HG03354 (cell line): ENCODE data around the gene MKKS.

Source experiments
- ATAC-seq: cut with Tn5 transposase; IDR thresholded peaks from one replicate; pipeline ENCODE4 v1.9.1; 2021; ENCODE audit warnings: mild to moderate bottlenecking; ENCODE audit not compliant: unreplicated experiment, poor library complexity, severe bottlenecking

Gene MKKS

DNA sequence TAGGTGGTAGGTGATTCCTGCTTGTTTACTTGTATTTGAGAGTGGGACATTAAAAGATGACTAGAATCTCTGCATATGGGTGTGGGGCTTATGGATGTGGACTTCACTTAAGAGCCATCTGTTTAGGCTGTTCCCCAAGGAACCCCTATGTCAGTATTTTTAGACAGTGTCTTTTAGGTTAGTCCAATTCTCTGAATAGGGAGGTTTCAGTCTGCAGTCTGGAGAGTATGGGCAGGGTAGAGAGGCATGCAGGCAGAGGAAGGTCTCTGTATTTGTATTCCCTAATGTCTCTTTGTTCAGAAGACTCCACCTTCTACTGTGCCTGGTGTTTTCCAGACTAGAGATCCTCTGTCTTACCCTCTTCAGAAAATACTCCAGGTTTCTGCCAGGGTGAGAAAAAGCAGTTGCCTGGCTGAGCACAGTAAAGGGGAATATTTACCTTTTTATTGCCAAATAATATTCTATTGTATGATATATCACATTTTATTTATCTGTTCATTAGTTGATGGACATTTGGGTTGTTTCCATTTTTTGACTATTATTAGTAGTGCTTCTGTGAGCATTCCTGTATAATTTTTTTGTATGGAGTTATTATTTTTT is 20.2 kb upstream of the MKKS start:
- ATAC-seq = peak; percentile 43

GRCh38 chr20:10453241-10453640 is 19.2 kb upstream of the MKKS start:
- ATAC-seq = peak; percentile 93

DNA sequence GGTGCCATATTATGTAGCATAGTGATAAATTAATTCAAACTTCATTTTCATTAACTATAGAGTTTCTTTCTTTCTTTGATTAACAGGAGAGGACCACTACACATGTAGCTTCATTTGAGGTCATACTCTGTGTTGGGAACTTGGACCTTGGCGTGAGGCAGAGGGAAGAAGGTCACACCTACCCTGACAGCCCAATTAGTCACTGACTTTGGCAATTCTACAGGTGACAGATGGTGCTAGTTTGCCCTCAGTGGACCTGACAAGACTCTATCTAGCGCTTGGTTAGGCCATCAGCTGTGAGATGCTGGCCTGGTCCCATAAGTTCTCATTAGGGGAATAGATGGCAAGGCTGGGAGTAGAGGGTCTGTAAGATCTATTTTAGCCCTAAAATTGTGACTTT is 15.2 kb upstream of the MKKS start:
- ATAC-seq = no peak

- ATAC-seq = no peak
These were observed 14.5 kb upstream of the MKKS start for GRCh38 chr20:10448270-10449156.

DNA sequence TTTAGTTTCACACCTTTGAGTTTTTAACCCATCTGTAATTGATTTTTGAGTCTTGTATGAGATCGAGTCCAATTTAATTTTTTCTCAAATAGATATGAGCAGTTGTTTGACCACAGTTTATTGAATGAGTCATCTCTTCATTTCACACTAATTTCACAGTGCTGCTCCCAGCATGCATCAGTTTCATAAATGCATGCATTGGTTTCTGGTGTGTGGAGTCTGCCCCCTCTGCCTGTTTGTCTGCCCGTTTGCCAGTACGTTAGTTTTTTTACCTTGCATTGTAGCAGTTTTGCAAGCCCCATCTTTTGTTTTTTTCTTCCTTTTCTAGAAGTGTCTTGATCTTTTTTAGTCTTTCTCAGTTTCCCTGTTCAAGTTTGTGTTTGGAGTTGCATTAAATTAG is 13.0 kb upstream of the MKKS start:
- ATAC-seq = peak; percentile 99

- no peak for ATAC-seq
These were observed 11.7 kb upstream of the MKKS start for GRCh38 chr20:10445758-10446157.

- no peak for ATAC-seq
These were observed 9.9 kb upstream of the MKKS start for GRCh38 chr20:10443936-10444335.

DNA sequence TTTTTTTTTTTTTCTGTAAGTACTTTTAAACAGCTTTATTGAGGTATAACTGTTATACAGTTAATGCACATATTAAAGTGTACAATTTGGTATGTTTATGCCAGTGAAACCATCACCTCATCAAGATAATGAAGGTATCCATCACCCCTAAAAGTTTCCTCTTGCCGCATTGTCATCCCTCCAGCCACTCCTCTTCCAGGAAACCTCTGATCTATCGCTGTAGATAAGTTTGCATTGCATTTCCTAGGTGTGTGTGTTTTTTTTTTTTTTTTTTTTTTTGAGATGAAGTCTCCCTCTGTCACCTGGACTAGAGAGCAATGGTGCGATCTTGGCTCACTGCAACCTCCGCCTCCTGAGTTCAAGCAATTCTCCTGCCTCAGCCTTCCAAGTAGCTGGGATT is 4.2 kb upstream of the MKKS start:
- ATAC-seq = no peak

DNA sequence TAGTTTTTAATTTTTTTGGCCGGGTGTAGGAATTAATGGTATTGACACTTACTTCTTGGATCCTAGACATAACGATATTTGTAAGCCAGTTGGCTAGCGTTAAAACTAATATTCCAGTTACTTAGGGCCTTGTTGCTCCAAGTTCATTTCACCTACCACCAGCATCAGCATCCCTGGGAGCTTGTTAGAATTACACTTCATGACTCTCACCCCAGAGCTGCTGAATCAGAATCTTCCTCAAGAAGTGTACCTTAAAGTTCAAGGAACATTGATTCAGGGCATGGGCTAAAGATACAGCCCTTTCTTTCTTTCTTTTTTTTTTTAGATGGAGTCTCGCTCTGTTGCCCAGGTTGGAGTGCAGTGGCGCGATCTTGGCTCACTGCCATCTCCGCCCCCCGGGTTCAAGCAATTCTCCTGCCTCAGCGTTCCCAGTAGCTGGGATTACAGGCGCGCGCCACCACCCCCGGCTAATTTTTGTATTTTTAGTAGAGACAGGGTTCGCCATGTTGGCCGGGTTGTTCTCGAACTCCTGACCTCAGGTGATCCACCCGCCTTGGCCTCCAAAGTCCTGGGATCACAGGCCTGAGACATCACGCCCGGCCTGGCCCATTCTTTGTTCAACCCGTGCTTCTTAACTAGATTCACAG is 2.2 kb upstream of the MKKS start:
- ATAC-seq = no peak

DNA sequence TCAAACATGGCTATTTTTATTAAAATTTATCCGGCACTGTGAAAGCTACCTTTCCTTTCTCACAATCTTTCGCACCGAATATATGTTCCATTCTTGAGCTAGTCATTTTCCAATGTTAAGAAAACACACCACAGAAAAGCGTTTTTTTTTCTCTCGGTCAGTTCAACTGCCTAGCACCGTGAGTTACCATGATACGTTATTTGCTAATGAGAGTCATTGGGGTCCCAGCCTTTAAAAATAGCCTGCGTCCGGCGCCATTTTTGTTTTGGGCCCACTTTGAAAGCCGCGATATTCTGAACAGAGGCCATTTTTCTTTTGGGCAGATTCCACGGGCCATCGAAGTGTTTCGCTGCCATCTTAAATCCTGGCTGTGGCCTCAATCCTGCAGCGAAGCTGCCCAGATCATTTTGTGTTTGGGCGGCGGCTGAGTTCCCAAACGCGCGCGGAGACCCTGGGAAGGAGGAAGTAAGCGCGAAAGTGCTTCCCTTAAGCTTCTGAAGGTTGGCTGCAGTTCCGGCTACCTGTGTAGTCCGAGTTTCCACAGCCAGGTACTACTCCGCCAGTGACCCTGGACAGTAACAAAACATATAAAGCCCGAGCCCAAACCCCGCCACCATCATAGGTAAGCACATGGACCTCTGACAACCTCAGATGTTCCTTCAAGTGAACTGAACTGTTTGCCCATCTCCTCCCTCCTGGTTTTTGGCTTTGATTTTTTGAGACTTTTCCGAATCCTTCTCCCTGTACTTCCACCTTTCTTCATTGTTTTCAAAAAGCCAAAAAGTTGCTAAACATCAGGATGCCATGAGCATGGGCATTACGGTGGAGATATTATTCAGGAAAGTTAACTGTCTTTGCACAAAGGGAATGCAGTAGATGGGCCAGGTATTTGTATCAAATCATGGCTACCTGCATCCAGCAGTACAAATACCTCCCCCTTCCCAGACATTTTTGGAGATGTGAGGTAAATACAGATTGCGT is 1.1 kb upstream of the MKKS start, which contains the start of gene SLX4IP:
TSS of gene SLX4IP (plus strand) at position 474 of the 981 bp plus-strand sequence. CDS start 22,900 bp downstream, outside the sequence.
- peak; percentile 65 for ATAC-seq

DNA sequence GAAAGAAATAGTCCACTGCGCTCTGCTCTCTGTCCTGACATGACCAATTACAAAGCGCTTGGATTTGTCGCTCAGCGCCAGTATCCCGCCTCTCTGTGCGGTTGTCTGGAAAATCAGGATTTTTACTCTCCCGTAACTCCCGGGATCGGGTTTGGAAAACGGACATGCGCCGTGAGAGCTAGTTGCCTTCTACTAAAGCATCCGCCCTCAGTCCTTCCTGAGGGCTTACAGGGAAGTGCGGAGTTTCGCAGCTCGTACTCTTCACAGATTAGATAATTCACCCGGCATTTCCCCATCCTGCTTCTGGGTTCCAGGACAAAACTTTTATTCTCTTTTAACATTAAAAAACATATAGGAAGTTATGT is 427 bp upstream of the MKKS start:
- ATAC-seq = peak; percentile 42

DNA sequence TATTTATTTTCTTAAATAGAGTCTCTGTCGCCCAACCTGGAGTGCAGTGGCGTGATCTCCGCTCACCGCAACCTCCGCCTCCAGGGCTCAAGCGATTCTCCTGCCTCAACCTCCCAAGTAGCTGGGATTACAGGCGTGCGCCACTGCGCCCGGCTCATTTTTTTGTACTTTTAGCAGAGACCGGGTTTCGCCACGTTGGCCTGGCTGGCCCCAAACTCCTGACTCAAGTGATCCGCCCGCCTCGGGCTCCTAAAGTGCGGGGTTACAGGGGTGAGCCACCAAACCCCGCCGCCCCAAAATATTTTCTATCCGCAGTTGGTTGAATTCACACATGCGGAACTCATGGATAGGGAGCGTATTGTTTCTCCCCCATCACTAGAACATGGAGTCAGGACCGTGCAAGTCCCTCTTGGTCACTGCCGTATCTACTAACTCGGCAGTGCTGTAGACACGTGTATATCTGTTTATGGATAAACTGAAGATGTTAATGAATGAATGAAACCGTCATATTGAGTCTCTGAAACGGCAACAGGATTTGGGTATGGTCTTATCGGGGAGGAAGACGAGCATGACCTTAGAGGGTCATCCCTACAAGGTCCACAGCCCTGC is 904 bp downstream of the MKKS start:
- ATAC-seq = no peak

- ATAC-seq = no peak
These were observed 1.9 kb downstream of the MKKS start for GRCh38 chr20:10432079-10432478.

DNA sequence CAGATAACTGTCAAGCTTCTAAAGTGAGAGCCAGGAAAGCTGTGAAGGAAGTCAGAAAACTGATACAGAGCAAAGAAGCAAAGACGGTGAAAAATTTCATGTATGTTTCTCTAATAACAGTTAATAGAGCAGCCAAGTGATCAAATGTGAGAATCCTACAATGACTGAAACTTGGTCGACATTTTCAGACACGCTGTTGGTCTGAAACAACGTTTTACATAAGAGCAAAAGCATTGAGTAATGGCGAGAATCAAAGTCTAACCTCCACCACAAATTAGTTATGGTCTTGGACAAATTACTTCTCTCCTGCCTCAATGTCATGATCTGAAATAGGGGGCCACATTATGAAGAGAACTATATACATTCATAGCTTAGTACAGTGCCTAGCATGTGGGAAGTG is 3.3 kb downstream of the MKKS start:
- ATAC-seq = no peak

- ATAC-seq = no peak
These were observed 4.0 kb downstream of the MKKS start for GRCh38 chr20:10430000-10430466.

DNA sequence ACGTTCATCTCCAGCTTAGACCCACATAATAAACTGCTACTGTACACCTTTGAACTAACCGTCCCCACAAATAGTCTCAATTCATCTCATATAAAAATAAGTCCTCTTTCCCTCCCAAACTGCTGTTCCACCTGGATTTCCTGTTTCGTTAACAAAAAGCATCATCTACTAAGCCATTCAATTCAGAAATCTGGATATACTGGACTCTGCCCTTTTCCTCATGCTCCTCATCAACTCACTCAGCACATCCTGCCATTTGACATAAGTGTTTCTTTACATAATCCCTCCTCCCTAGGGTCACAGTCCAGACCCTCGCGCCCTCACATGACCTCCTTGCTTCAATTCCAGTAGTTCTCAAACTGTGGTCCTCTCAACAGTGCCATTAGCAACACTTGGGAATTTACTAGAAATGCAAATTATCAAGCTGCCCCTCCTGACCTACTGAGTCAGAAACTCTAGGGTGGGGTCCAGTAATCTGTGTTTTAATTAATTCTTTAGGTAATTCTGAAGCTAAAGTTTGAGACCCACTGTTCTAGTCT is 4.5 kb downstream of the MKKS start:
- ATAC-seq = no peak

DNA sequence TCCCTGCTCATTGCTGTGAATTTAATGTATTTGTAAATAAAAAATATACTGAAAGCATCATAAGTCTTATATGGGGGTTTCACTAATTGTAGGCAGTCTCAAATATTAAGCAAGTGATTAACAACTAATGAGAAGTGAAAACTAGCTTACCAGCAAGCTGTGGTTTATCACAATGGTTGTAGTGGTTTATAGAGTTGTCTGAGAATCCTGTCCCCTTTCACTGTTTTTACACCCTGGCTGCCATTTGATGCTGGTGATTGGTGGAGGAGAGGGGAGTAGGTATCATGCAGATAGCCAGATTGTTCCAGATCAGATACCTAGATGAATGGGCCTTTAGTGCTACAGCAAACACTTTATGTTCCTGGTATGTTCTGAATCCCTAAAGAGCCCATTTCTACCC is 6.0 kb downstream of the MKKS start:
- no peak for ATAC-seq

- no peak for ATAC-seq
These were observed 6.8 kb downstream of the MKKS start for GRCh38 chr20:10427060-10427692.
